ENCODE measurements around the gene CHRFAM7A. TPM values are rescaled to one million over a fixed set of nuclear protein-coding genes. Genes with fewer than 3 reads are reported as not detected.

CHRFAM7A gene
- under 0.01 TPM in 1 of 2 replicates, not detected in the other for total RNA-seq

GRCh38 chr15:30392766-30393663 lies at the start of gene CHRFAM7A:
Gene CHRFAM7A (minus strand): TSS chr15:30393540. CDS start chr15:30383351, 10,189 bp downstream.

GRCh38 chr15:30414160-30414559 lies 20.8 kb upstream of the CHRFAM7A start, which contains the start of gene GOLGA8R:
Gene GOLGA8R (minus strand): TSS chr15:30414260. CDS start chr15:30414162, 98 bp downstream.

Other genes with a start within 250 kb of the CHRFAM7A start
- 0.24 and 1.5 TPM in 2 replicates for gene GOLGA8R, start 20.7 kb upstream of the CHRFAM7A start, total RNA-seq
- 0.64 TPM in 1 of 2 replicates, not detected in the other for gene GOLGA8Q, start 158.5 kb upstream of the CHRFAM7A start, total RNA-seq
- gene GOLGA8H, start 210.5 kb upstream of the CHRFAM7A start, total RNA-seq = not detected in 2 replicates

Data from tracheal epithelial cell (primary cell).